K562 (cell line): ENCODE results near the gene COLEC12.

ENCODE experiments used
- ELF4 ChIP-seq: fragments of 450-650 bp; formaldehyde crosslinking; IDR thresholded peaks from 2 replicates; pipeline ENCODE4 v1.4.0; 2022; ENCODE audit warnings: missing genetic modification characterization
- NFE2L1 ChIP-seq: fragments of 450-650 bp; IDR thresholded peaks from 2 replicates; pipeline ENCODE4 v1.6.1; 2016; ENCODE audit warnings: missing genetic modification characterization, low read depth, mild to moderate bottlenecking, missing compliant biosample characterization, moderate library complexity, borderline replicate concordance
- POLR3G ChIP-seq: IDR thresholded peaks from 2 replicates; pipeline ENCODE4 v1.6.1; 2011; ENCODE audit not compliant: insufficient read length, insufficient replicate concordance; ENCODE audit errors: extremely low read depth
- SAFB ChIP-seq: fragments of 200-400 bp; formaldehyde crosslinking; IDR thresholded peaks from 2 replicates; pipeline ENCODE4 v1.6.1; 2017; ENCODE audit warnings: low read depth, low read length, borderline replicate concordance
- TF ChIP-seq, protein P1 (sequence below), 2 experiments: fragments of 200-800 bp in 1 of 2; sonication (Bioruptor generic) in 1 of 2; sonication (generic) in 1 of 2; formaldehyde crosslinking in 1 of 2; IDR thresholded peaks in 1 of 2; conservative IDR thresholded peaks in 1 of 2; 2 replicates each; pipeline versions ENCODE4 v1.5.0 to v1.6.1; 2016 to 2020; ENCODE audit warnings: missing compliant biosample characterization in 1 of 2, missing genetic modification characterization in 1 of 2, missing genetic modification reagents in 1 of 2
- TF ChIP-seq, protein P2 (sequence below): fragments of 250-450 bp; sonication (Bioruptor Pico); IDR thresholded peaks from 2 replicates; pipeline ENCODE4 v1.9.0; 2021; ENCODE audit warnings: mild to moderate bottlenecking, inconsistent platforms

DNA sequence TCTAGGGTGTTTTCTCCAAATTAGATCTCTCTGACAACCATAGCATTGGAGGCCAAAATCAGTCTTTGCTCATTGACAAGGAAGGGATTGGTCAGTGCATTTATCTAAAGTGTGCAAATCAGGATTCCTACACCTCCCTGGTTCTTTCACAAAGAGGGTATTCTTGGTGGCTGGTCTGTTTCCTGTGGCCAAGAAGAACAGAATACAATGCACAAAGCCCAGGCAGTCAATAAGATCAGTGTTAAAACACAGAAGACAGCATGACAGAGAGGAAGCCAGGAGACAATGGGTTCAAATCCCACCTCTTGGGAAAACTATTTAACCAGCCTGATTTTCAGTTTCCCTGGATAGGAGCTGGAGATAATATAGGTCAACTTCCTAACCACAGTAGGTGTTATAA is 186.6 kb downstream of the COLEC12 start:
- no peak for TF ChIP-seq SAFB
- no peak for TF ChIP-seq NFE2L1
- TF ChIP-seq, protein P1, sequence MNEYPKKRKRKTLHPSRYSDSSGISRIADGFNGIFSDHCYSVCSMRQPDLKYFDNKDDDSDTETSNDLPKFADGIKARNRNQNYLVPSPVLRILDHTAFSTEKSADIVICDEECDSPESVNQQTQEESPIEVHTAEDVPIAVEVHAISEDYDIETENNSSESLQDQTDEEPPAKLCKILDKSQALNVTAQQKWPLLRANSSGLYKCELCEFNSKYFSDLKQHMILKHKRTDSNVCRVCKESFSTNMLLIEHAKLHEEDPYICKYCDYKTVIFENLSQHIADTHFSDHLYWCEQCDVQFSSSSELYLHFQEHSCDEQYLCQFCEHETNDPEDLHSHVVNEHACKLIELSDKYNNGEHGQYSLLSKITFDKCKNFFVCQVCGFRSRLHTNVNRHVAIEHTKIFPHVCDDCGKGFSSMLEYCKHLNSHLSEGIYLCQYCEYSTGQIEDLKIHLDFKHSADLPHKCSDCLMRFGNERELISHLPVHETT (CRISPR knock-in tag; conservative IDR thresholded peaks at IDR 0.05 in 1 of 2, IDR thresholded peaks at IDR 0.05 in 1 of 2): no peak
- no peak for TF ChIP-seq ELF4 (CRISPR knock-in tag)
- no peak for TF ChIP-seq POLR3G
- TF ChIP-seq, protein P2, sequence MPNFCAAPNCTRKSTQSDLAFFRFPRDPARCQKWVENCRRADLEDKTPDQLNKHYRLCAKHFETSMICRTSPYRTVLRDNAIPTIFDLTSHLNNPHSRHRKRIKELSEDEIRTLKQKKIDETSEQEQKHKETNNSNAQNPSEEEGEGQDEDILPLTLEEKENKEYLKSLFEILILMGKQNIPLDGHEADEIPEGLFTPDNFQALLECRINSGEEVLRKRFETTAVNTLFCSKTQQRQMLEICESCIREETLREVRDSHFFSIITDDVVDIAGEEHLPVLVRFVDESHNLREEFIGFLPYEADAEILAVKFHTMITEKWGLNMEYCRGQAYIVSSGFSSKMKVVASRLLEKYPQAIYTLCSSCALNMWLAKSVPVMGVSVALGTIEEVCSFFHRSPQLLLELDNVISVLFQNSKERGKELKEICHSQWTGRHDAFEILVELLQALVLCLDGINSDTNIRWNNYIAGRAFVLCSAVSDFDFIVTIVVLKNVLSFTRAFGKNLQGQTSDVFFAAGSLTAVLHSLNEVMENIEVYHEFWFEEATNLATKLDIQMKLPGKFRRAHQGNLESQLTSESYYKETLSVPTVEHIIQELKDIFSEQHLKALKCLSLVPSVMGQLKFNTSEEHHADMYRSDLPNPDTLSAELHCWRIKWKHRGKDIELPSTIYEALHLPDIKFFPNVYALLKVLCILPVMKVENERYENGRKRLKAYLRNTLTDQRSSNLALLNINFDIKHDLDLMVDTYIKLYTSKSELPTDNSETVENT (CRISPR knock-in tag): no peak
